ES-I3 (cell line): ENCODE results near the gene CTNNBIP1.

Source experiments
- H3K36me3 ChIP-seq: 2 replicates; pipeline ENCODE4 v1.6.1; 2013; ENCODE audit warnings: mild to moderate bottlenecking, low read length, control low read depth, moderate library complexity; ENCODE audit not compliant: insufficient read depth
- H3K4me1 ChIP-seq: 2 replicates; pipeline ENCODE4 v1.6.1; 2013; ENCODE audit warnings: mild to moderate bottlenecking, control low read depth, low read length; ENCODE audit not compliant: insufficient read depth
- H3K9ac ChIP-seq: 2 replicates; pipeline ENCODE4 v1.6.1; 2013; ENCODE audit warnings: low read depth, mild to moderate bottlenecking, low read length, moderate library complexity
- H3K9me3 ChIP-seq: 2 replicates; pipeline ENCODE4 v1.6.1; 2013; ENCODE audit warnings: mild to moderate bottlenecking, low read length, moderate library complexity; ENCODE audit not compliant: control insufficient read depth, insufficient read depth

CTNNBIP1 gene

GRCh38 chr1:9833632-9834031, 76.4 kb downstream of the CTNNBIP1 start:
- H3K36me3 ChIP-seq: no peaks in the 10 kb centered on the region
- H3K4me1 ChIP-seq: peaks cover 8% of the 10 kb centered on the region; the same call in 1 of the 2 replicates
- H3K9me3 ChIP-seq: no peaks in the 10 kb centered on the region
- H3K9ac ChIP-seq: no peak overlapping the region

DNA sequence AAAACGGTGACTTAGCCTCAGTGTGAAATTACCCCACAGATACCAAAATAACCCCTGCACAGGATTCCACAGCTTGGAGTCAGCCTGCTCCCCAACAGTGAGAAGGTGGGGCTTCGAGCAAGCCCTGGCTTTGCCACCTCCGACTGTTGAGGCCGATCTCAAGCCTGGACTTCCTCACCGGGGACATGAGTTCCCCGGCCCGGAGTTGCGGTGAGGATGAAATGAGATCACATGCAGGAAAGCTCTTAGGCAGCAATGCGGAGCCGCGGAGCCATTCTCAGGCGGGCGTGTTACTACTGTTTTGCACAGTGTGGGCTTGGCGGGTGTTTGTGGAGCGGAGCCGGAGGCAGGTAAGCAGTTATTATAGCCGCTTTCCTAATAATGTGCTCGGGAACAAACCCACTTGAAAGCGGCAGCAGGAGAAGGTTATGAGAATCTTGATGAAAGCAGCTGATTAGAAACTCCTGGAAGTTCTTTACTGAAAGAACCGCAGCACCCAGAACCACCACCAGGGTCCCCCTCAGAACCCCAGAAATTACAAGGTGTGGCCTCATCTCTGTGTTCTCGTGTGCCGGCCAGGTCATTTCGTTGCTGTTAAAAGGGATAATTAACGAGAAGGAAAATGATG, 82.4 kb downstream of the CTNNBIP1 start:
- peaks cover 10% of the 10 kb centered on the region for H3K4me1 ChIP-seq
- no peaks in the 10 kb centered on the region for H3K9me3 ChIP-seq
- no peaks in the 10 kb centered on the region for H3K36me3 ChIP-seq
- no peak overlapping the region for H3K9ac ChIP-seq

DNA sequence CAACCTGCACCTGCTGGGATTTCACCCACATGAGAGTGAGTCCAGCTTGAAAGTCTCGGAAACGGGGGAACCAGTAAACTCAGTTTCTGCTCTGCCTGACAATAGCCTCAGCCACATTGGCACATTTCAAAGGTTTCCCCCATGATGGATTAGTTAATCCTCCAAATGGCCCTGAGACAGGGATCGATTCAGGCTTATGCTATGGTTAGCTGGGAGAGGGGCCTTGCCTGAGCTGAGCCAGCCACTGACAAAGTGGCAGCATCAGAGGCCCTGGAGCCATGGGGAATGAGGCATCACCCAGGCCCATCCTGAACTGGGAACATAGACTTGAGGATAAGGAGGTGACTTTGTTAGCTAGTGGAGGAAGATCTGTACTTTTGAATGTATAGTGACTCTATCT, 83.5 kb downstream of the CTNNBIP1 start:
- no peaks in the 10 kb centered on the region for H3K9me3 ChIP-seq
- H3K4me1 ChIP-seq: peaks cover 19% of the 10 kb centered on the region
- no peaks in the 10 kb centered on the region for H3K36me3 ChIP-seq
- no peak overlapping the region for H3K9ac ChIP-seq

DNA sequence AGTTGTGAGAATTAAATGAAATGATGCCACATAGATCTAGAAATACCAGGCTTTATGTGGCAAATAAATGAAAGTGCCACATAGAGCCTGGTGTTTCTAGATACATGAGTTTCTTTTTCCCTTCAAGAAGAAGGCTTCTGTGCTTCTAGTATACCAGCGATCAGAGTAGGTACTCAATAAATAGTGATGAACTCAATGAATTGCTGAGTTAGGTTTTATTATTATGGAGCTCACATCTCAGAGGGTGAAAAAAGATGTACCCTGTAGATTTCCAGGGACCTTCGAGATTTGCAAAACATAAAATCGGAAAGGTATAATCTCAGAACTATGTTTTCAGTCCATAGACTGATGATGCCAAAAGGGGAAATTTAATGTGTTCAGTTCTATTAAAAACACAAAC, 84.0 kb downstream of the CTNNBIP1 start:
- Histone ChIP-seq H3K9ac (no peak overlapping the region), H3K4me1 (peaks cover 20% of the 10 kb centered on the region)

GRCh38 chr1:9825093-9826074, 84.7 kb downstream of the CTNNBIP1 start:
- Histone ChIP-seq H3K9me3 (no peaks in the 10 kb centered on the region), H3K9ac (peak overlapping the region; percentile 80; the same call in 1 of the 2 replicates), H3K4me1 (peaks cover 24% of the 10 kb centered on the region), H3K36me3 (no peaks in the 10 kb centered on the region)

More for the DNA sequence above, 84.0 kb downstream of the CTNNBIP1 start:
- H3K9me3 ChIP-seq: no peaks in the 10 kb centered on the region
- no peaks in the 10 kb centered on the region for H3K36me3 ChIP-seq

GRCh38 chr1:9824702-9825089, 85.4 kb downstream of the CTNNBIP1 start:
- Histone ChIP-seq H3K9ac (peak overlapping the region; percentile 80; the same call in 1 of the 2 replicates), H3K4me1 (peaks cover 24% of the 10 kb centered on the region), H3K9me3 (no peaks in the 10 kb centered on the region), H3K36me3 (no peaks in the 10 kb centered on the region)

DNA sequence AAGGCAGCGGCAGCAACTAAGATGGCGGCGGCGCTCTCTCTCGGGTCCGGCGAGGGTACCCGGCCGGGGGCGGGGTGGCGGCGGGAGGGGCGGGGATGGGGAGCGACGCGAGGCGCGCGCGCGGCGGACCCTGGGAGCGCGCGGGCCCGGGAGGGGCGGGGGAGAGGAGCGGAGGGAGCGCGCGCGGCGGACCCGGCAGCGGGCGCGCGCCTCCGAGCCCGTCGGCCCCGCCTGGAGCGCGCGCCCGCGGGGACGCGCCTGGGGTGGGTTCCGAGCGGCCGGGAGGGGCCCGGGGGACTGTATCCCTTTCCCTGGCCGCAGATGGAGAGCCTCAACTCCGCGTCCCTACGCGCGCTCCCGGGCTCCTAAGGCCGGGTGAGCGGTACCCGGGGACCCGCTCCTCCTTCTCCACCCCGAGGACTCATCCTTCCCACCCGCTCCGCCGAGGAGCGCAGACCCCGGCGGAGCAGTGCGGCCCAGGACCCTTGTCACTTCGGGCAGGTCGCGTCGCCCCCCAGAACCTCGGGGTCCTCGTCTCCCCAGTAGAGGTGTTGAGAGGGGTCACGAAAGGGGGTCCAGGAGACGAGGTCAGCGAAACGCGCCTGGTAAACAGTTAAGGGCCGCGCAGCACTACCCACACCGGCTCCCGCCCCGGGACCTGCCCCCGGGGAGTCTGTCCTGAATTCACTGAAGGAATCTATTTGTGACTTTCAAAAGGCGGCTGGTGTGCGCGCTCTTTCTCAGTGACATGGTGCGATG, 85.9 kb downstream of the CTNNBIP1 start, which contains the start of gene CLSTN1:
TSS of gene CLSTN1 (minus strand) at position 23 of the 759 bp plus-strand sequence. CDS start 232 bp downstream, outside the sequence.
- H3K9ac ChIP-seq: peak within 1 kb of the TSS; percentile 86
- no peaks in the 10 kb centered on the region for H3K36me3 ChIP-seq
- H3K4me1 ChIP-seq: peaks cover 24% of the 10 kb centered on the region
- H3K9me3 ChIP-seq: no peaks in the 10 kb centered on the region

GRCh38 chr1:9823693-9823942, 86.5 kb downstream of the CTNNBIP1 start:
- H3K9me3 ChIP-seq: no peaks in the 10 kb centered on the region
- no peaks in the 10 kb centered on the region for H3K36me3 ChIP-seq
- H3K9ac ChIP-seq: peak overlapping the region; percentile 86
- peaks cover 24% of the 10 kb centered on the region for H3K4me1 ChIP-seq

GRCh38 chr1:9822897-9823692, 87.0 kb downstream of the CTNNBIP1 start:
- Histone ChIP-seq H3K4me1 (peaks cover 24% of the 10 kb centered on the region), H3K9me3 (no peaks in the 10 kb centered on the region), H3K36me3 (no peaks in the 10 kb centered on the region), H3K9ac (peak overlapping the region; percentile 86)

- no peaks in the 10 kb centered on the region for H3K36me3 ChIP-seq
Measured at GRCh38 chr1:9822490-9822889, 87.6 kb downstream of the CTNNBIP1 start.

GRCh38 chr1:9821710-9822109, 88.4 kb downstream of the CTNNBIP1 start:
- H3K36me3 ChIP-seq: no peaks in the 10 kb centered on the region
- H3K9me3 ChIP-seq: no peaks in the 10 kb centered on the region
- H3K9ac ChIP-seq: peak overlapping the region; percentile 86; the same call in 1 of the 2 replicates
- peaks cover 26% of the 10 kb centered on the region for H3K4me1 ChIP-seq

More at GRCh38 chr1:9822490-9822889, 87.6 kb downstream of the CTNNBIP1 start:
- Histone ChIP-seq H3K4me1 (peaks cover 26% of the 10 kb centered on the region), H3K9me3 (no peaks in the 10 kb centered on the region), H3K9ac (peak overlapping the region; percentile 86)

DNA sequence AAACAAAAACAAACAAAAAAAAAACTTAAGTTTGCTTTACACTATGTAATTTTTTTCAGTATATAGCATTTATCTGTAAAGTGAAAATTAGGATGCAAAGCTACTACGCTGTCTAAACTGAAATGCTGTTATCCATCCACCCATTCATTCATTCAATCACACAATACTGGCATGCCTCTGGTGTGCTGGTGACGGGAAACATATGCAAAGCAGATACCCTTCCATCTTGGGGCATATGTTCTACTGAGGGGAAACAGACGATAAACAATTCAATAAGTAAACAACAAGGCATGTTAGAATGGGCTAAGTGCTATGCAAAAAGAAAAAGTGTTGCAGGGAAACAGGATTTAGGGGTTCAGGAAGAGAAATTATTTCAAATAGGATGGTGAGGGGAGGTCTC, 89.5 kb downstream of the CTNNBIP1 start:
- H3K9me3 ChIP-seq: no peaks in the 10 kb centered on the region
- H3K36me3 ChIP-seq: no peaks in the 10 kb centered on the region
- H3K9ac ChIP-seq: no peak overlapping the region
- peaks cover 21% of the 10 kb centered on the region for H3K4me1 ChIP-seq

- no peak overlapping the region for H3K9ac ChIP-seq
- H3K9me3 ChIP-seq: no peaks in the 10 kb centered on the region
- H3K4me1 ChIP-seq: peaks cover 21% of the 10 kb centered on the region
- no peaks in the 10 kb centered on the region for H3K36me3 ChIP-seq
Measured at GRCh38 chr1:9817734-9818133, 92.3 kb downstream of the CTNNBIP1 start.

DNA sequence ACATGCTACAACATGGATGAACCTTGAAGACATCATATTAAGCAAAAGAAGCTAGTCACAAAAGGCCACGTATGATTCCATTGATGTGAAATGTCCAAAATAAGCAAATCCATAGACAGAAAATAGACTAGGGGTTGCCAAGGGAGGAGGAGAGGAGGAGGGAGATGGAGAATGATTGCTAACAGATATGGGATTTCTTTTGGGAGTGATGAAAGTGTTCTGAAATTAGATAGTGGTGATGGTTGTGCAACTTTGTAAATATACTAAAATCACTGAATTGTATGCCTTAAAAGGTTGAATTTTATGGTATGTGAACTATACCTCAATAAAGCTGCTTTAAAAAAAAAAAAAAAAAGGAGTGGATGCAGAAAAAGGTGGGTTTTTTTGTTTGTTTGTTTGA, 93.9 kb downstream of the CTNNBIP1 start:
- no peaks in the 10 kb centered on the region for H3K9me3 ChIP-seq
- no peak overlapping the region for H3K9ac ChIP-seq
- H3K36me3 ChIP-seq: no peaks in the 10 kb centered on the region
- peaks cover 10% of the 10 kb centered on the region for H3K4me1 ChIP-seq
